Activated T-cell treated with anti-CD3 and anti-CD28 coated beads, Interleukin-2, amount 50 U/mL, for 48 hours (primary cell): ENCODE results near the gene PAX9.

Experiments
- DNase-seq, 2 experiments: peaks; one replicate each; pipeline ENCODE4 v3.0.0-alpha.2; 2020

PAX9 gene

GRCh38 chr14:36656687-36657398 lies 4.8 kb upstream of the PAX9 start:
- peak in 1 of 2 experiments; percentile 28 for DNase-seq

- DNase-seq, result peak; percentile 30 to 31
Observed at GRCh38 chr14:36657399-36658122, 4.1 kb upstream of the PAX9 start.

- DNase-seq, result peak; percentile 19 to 25
Observed at GRCh38 chr14:36658123-36659009, 3.3 kb upstream of the PAX9 start.

GRCh38 chr14:36659010-36659821 lies 2.4 kb upstream of the PAX9 start:
- peak in 1 of 2 experiments; percentile 16 for DNase-seq

GRCh38 chr14:36659822-36660735 lies 1.6 kb upstream of the PAX9 start:
- DNase-seq, result peak in 1 of 2 experiments; percentile 19

GRCh38 chr14:36660736-36661505 lies 739 bp upstream of the PAX9 start:
- DNase-seq, result no peak

- no peak for DNase-seq
Observed at GRCh38 chr14:36662258-36662542, 540 bp downstream of the PAX9 start.

- peak; percentile 22 to 23 for DNase-seq
Observed at GRCh38 chr14:36662543-36663403, 1.1 kb downstream of the PAX9 start.

DNA sequence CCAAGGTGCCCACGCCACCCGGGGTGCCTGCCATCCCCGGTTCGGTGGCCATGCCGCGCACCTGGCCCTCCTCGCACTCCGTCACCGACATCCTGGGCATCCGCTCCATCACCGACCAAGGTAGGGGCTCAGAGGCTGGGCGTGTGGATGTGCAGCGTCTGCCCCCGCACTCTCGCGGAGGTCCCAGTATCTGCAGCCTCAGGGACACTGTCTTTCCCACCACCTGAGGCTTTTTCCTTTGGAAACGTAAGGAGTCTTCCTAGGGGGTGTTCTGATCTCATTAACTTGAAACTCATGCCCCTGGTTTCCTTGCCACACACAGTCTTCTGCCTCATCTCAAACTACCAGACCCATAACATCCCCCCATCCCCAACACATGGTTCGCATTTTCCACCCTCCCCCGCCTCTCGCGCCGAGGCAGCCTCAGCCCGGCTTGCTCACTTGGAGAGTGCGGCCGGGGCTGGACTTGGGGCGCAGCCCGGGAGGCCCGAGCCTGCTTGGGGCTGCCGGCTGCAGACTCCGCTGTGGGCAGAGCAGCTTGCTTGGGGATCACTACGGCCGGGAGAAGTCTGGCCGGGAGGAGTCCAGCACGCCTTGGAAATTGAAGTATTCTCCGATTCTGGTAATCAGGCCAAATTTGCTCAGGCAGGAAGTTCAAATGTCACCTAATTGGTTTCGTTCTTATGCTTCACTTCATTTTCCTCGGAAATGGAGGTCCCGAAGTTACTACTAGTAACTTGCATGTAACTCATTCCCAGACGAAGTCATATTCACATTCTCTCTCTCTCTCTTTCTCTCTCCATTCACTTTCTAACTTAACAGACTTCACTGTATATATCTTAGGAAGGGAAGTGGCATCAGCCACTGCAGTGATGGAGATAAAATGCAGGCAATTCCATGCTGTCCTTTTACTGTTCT lies 2.0 kb downstream of the PAX9 start:
- peak in 1 of 2 experiments; percentile 19 for DNase-seq

- no peak for DNase-seq
Observed at GRCh38 chr14:36664322-36665193, 2.9 kb downstream of the PAX9 start.

- no peak for DNase-seq
Observed at GRCh38 chr14:36665887-36666415, 4.3 kb downstream of the PAX9 start.

GRCh38 chr14:36666416-36667206 lies 5.0 kb downstream of the PAX9 start:
- no peak for DNase-seq

DNA sequence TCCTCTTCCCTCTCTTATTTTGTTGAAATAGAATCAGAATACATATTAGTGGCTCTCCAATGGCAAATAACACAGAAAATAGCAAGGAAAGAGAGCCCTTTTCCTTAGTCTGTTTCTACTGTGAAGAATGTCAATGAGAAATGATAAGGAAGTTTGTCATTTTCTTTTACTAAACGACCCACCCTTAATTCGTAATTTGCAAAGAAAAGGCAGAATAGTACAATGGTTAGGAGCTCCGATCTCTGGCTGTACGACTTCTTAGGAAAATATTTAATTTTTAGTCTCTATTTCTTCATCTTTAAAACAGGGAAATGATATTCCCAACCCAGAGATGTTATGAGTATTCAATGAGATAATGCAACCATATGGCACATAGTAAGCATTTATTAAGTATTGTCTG lies 6.0 kb downstream of the PAX9 start:
- no peak for DNase-seq

- DNase-seq, result no peak
Observed at GRCh38 chr14:36671149-36671548, 9.5 kb downstream of the PAX9 start.

DNA sequence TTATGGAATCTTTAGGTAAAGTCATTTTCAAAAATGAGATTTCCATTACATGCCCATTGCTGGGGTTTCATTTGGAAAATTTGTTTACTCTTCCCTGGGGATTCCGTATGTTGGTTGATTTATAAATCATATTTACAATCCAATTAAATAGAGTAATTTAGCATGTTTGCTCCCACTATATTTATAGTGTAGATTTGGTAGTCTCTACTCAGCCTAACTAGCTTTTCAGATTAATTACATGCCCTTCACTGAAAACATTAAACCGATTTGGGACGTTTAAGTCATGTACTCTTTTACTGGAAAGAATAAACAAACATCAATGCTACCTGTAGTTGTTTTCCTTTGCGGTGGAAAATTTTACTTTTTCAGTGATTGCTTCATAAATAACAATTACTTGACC lies 10.4 kb downstream of the PAX9 start:
- no peak for DNase-seq

DNA sequence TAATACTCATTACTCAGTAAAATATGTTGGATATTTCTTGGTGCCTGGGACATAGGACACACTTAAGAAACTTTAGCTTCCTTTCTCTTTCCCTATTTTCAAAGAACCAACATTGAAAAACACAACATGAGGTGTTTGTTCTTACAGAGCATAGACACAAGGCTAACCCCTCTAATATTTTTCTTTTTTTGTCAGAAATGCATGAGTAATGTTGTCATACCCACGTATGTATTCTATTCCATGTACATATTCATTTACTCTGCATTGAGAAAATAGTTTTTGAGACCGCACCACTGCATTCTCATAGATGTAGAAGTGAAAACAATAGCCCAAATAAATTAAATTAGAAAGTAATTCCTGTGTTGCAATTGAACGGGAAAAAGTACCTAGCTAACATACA lies 13.0 kb downstream of the PAX9 start:
- no peak for DNase-seq
